Right atrium auricular region (tissue), 2 donors: ENCODE data around the gene FAM219B. TPM values are rescaled to one million over a fixed set of nuclear protein-coding genes. Genes with fewer than 3 reads are reported as not detected.

ENCODE experiments used
- DNase-seq: peaks from one replicate; pipeline ENCODE4 v3.0.0-alpha.2; 2019; ENCODE audit warnings: low spot score
- H3K27ac ChIP-seq, 2 donors: fragments of 200-600 bp; sonication (generic); 1 replicate in 1 of 2; 2 replicates in 1 of 2; pipeline ENCODE4 v1.5.1; 2016 to 2019
- H3K27me3 ChIP-seq, 2 donors: fragments of 200-600 bp; sonication (generic); one replicate each; pipeline versions ENCODE4 v1.5.1 to v1.6.0; 2017 to 2019
- H3K36me3 ChIP-seq: fragments of 200-600 bp; sonication (generic); one replicate; pipeline ENCODE4 v1.5.1; 2016
- H3K4me1 ChIP-seq, 2 donors: fragments of 200-600 bp; sonication (generic); one replicate each; pipeline versions ENCODE4 v1.5.1 to v1.6.0; 2017 to 2019
- H3K4me3 ChIP-seq, 2 donors: fragments of 200-600 bp; sonication (generic); 1 replicate in 1 of 2; 2 replicates in 1 of 2; pipeline ENCODE4 v1.5.1; 2017 to 2019; ENCODE audit warnings: mild to moderate bottlenecking in 1 of 2, moderate library complexity in 1 of 2
- H3K9me3 ChIP-seq, 2 donors: fragments of 200-600 bp; sonication (generic); one replicate each; pipeline ENCODE4 v1.5.1; 2019
- CTCF ChIP-seq, 2 donors: fragments of 200-600 bp; sonication (generic); IDR thresholded peaks; one replicate each; pipeline ENCODE4 v1.5.1; 2019; ENCODE audit warnings: antibody characterized with exemption in 2 of 2
- total RNA-seq, 2 donors: library from RNA; depleted of rRNA; stranded (reverse); fragments of >200 nt; gene quantifications; one replicate each; pipeline ENCODE4 v1.1.0, GENCODE V29; 2016

Gene FAM219B
- total RNA-seq, 2 donors from 2014 or later, result 46.9 to 53.3 TPM

GRCh38 chr15:74869726-74870407, 36.8 kb downstream of the FAM219B start:
- DNase-seq, result peak; percentile 81
- peak overlapping the region in 1 of 2 donors; percentile 1 for H3K4me3 ChIP-seq
- no peak for TF ChIP-seq CTCF (IDR thresholded peaks at IDR 0.05)
- no peaks in the 10 kb centered on the region for H3K27me3 ChIP-seq
- H3K4me1 ChIP-seq, result peaks cover 0 to 80% of the 10 kb centered on the region in 2 donors
- no peaks in the 10 kb centered on the region for H3K36me3 ChIP-seq
- H3K9me3 ChIP-seq, result no peaks in the 10 kb centered on the region
- H3K27ac ChIP-seq, result peak overlapping the region; percentile 76 to 93

- peak overlapping the region; percentile 76 to 93 for H3K27ac ChIP-seq
- no peak for DNase-seq
- TF ChIP-seq CTCF (IDR thresholded peaks at IDR 0.05), result no peak
- H3K9me3 ChIP-seq, result no peaks in the 10 kb centered on the region
- no peaks in the 10 kb centered on the region for H3K36me3 ChIP-seq
- H3K4me3 ChIP-seq, result no peak overlapping the region
- no peaks in the 10 kb centered on the region for H3K27me3 ChIP-seq
- peaks cover 0 to 85% of the 10 kb centered on the region in 2 donors for H3K4me1 ChIP-seq
These were observed 37.3 kb downstream of the FAM219B start for GRCh38 chr15:74869372-74869725.

DNA sequence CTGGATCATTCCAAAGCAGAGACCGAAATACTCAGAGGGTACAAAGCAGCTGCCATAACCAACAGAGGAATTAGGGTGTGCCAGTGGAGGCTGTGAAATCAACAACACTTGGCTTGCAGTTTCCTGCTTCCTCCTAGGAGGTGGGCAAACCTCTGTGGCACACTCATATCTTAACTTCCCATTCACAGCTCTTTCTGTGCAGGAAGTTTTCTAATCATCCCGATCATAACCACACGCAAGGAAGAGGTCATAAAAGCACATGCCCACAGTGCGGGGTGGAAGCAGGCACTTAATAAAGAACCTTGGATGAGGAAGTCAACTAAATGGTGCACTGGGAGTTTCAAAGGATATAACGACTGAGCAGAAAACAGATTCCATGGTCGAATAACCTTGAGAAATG, 38.6 kb downstream of the FAM219B start:
- Histone ChIP-seq H3K4me1 (peaks cover 0 to 91% of the 10 kb centered on the region in 2 donors), H3K27me3 (no peaks in the 10 kb centered on the region), H3K9me3 (no peaks in the 10 kb centered on the region), H3K4me3 (no peak overlapping the region), H3K36me3 (no peaks in the 10 kb centered on the region), H3K27ac (peak overlapping the region; percentile 76 to 93)
- peak; percentile 66 for DNase-seq
- no peak for TF ChIP-seq CTCF (IDR thresholded peaks at IDR 0.05)

DNA sequence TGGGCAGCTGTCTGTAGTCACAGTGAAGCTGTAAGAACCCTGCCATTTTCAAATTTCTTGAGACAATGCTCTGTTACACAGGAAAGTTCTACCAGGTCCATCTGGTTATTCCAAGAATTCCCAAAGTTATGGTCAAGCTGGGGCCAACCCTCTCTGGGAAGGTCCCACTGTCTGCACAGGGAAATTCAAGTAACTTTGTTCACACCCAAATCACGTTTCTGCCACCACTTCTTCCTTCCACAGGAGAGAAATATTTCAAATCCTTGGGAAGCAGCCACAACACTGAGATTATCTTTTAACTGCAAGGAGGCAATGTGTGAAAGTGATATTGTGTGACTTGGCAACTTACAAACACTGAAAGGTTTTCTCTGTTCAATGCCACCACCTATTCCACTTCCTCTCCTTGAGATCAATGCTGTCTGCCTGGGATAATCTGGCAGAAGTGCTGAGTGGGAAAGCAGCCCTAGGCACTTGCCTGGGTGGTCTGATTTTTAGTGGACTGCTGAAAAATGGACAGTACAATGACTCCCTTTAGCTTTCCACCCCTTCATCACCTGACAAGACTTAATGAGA, 39.1 kb downstream of the FAM219B start:
- no peak for DNase-seq
- TF ChIP-seq CTCF (IDR thresholded peaks at IDR 0.05), result no peak
- Histone ChIP-seq H3K4me1 (peaks cover 0 to 93% of the 10 kb centered on the region in 2 donors), H3K27me3 (no peaks in the 10 kb centered on the region), H3K9me3 (no peaks in the 10 kb centered on the region), H3K4me3 (no peak overlapping the region), H3K36me3 (no peaks in the 10 kb centered on the region), H3K27ac (peak overlapping the region; percentile 76 to 93)

DNA sequence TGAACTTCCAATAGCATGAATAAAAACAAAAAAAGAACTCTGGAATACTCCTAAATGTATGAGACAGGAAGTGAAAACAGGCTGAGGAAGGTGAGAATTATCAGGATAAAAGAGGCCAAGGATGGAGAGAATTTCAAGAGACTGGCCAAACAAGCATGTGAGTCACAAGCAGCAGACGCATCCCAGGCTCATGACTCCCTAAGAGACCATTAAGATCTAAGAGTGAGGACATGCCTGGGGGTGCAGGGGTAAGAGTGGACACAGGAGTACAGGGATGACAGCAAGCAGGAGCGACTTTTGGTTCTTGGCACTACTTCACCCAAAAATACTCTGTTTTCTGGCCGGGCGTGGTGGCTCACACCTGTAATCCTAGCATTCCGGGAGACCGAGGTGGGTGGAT, 40.6 kb downstream of the FAM219B start:
- TF ChIP-seq CTCF (IDR thresholded peaks at IDR 0.05), result no peak
- Histone ChIP-seq H3K36me3 (no peaks in the 10 kb centered on the region), H3K27ac (peak overlapping the region; percentile 76 to 93), H3K9me3 (no peaks in the 10 kb centered on the region), H3K4me1 (peaks cover 0 to 78% of the 10 kb centered on the region in 2 donors), H3K27me3 (no peaks in the 10 kb centered on the region), H3K4me3 (no peak overlapping the region)
- DNase-seq, result no peak
